ENCODE measurements around the gene CFAP52. TPM values are rescaled to one million over a fixed set of nuclear protein-coding genes. Genes with fewer than 3 reads are reported as not detected.

Gene CFAP52
- total RNA-seq, 1 experiment from 2014 or later = not detected

DNA sequence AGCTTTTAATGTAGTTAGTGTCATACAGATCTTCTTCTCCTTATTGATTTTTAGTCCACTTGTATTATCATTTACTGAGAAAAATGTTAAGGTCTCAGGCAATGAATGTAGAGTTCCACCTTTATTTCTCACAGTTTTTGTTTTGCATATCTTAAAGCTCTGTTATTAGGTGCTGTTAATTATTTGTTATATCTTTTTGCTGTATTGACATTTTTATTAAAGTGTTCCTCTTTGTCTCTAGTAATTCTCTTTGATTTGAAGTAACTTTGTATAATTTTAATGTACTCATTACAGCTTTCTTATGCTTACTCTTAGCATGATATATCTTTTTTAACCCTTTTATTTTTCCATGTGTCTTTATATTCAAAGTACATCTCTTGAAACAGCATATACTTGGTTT lies 46.5 kb downstream of the CFAP52 start:
- Histone ChIP-seq H3K79me1 (ENCODE audit: insufficient read depth, low read depth, low read length, poor library complexity, severe bottlenecking) (no peaks in the 10 kb centered on the region), H3K23me2 (ENCODE audit: insufficient read length, low read depth, low read length, poor library complexity, severe bottlenecking) (no peaks in the 10 kb centered on the region), H3K23ac (ENCODE audit: insufficient read length, low read depth, low read length) (no peak overlapping the region), H4K5ac (ENCODE audit: insufficient read length, low read depth, low read length) (no peak overlapping the region), H4K91ac (ENCODE audit: insufficient read length, low read depth, low read length) (no peak overlapping the region), H2BK12ac (ENCODE audit: insufficient read length, low read depth, low read length) (no peak overlapping the region), H3K27me3 (ENCODE audit: insufficient read depth, low read length) (no peaks in the 10 kb centered on the region), H2BK120ac (ENCODE audit: low read depth, low read length, poor library complexity, severe bottlenecking) (no peak overlapping the region), H4K8ac (replicated peaks; ENCODE audit: insufficient read length, low read depth, low read length) (no peak overlapping the region), H3K4me1 (ENCODE audit: insufficient read depth, low read length) (no peaks in the 10 kb centered on the region), H3K14ac (ENCODE audit: insufficient read depth, low read length) (no peak overlapping the region), H3K9ac (ENCODE audit: extremely low read depth, insufficient read length, low read length) (no peak overlapping the region), H2BK5ac (ENCODE audit: insufficient read length, low read length) (no peak overlapping the region), H2BK15ac (ENCODE audit: low read depth, low read length) (no peak overlapping the region), H3K4ac (ENCODE audit: low read depth, low read length) (no peak overlapping the region), H2AK5ac (ENCODE audit: insufficient read length, low read length) (no peak overlapping the region), H3T11ph (ENCODE audit: low read length) (no peak overlapping the region), H3K9me3 (ENCODE audit: control insufficient read depth, low read depth, low read length) (no peaks in the 10 kb centered on the region), H3K4me2 (ENCODE audit: insufficient read depth, insufficient read length, low read length) (no peak overlapping the region), H4K20me1 (ENCODE audit: control insufficient read depth, insufficient read depth, insufficient read length) (no peaks in the 10 kb centered on the region), H2BK20ac (ENCODE audit: low read depth, low read length, poor library complexity, severe bottlenecking) (no peak overlapping the region), H3K56ac (ENCODE audit: insufficient read length, low read depth, low read length) (no peak overlapping the region), H3K18ac (ENCODE audit: insufficient read length, low read depth, low read length) (no peak overlapping the region), H3K79me2 (ENCODE audit: insufficient read depth, low read length) (no peaks in the 10 kb centered on the region), H2AFZ (ENCODE audit: low read length) (no peak overlapping the region), H3K27ac (ENCODE audit: insufficient read length, low read depth, low read length) (no peak overlapping the region)
- Mint-ChIP-seq H3K9me3 (peaks cover 19 to 23% of the 10 kb centered on the region in 2 experiments), H3K4me3 (no peak overlapping the region), H3K36me3 (ENCODE audit: insufficient read depth in 1 of 3, low read depth in 3 of 3) (peaks cover 2 to 9% (median 6%) of the 10 kb centered on the region in 3 experiments; a peak in 2 of 7 replicates), H3K27ac (no peak overlapping the region), H3K4me1 (no peaks in the 10 kb centered on the region), H3K27me3 (ENCODE audit: low read depth) (no peaks in the 10 kb centered on the region; the same call in 1 of the 2 replicates)
- DNase-seq = no peak
- TF ChIP-seq, protein P1, sequence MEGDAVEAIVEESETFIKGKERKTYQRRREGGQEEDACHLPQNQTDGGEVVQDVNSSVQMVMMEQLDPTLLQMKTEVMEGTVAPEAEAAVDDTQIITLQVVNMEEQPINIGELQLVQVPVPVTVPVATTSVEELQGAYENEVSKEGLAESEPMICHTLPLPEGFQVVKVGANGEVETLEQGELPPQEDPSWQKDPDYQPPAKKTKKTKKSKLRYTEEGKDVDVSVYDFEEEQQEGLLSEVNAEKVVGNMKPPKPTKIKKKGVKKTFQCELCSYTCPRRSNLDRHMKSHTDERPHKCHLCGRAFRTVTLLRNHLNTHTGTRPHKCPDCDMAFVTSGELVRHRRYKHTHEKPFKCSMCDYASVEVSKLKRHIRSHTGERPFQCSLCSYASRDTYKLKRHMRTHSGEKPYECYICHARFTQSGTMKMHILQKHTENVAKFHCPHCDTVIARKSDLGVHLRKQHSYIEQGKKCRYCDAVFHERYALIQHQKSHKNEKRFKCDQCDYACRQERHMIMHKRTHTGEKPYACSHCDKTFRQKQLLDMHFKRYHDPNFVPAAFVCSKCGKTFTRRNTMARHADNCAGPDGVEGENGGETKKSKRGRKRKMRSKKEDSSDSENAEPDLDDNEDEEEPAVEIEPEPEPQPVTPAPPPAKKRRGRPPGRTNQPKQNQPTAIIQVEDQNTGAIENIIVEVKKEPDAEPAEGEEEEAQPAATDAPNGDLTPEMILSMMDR (conservative IDR thresholded peaks at IDR 0.05) = no peak

Data from H9 (cell line).